ENCODE results near the gene ALDH1L2.

- no peak for TF ChIP-seq POLR2AphosphoS5 (IDR thresholded peaks at IDR 0.05; ENCODE audit: low read depth, low read length)
- TF ChIP-seq SIN3A (IDR thresholded peaks at IDR 0.05; ENCODE audit: borderline replicate concordance, insufficient read depth, low read length) = no peak
- no peak for TF ChIP-seq REST (IDR thresholded peaks at IDR 0.05; ENCODE audit: insufficient read depth in 1 of 2, low read depth in 2 of 2, low read length in 2 of 2)
- TF ChIP-seq TAF1 (IDR thresholded peaks at IDR 0.05; ENCODE audit: borderline replicate concordance, insufficient read depth, low read length) = no peak
Observed at GRCh38 chr12:105083031-105083430, 1.2 kb downstream of the ALDH1L2 start.

Data from PFSK-1 (cell line).